ENCODE data around the gene CRYBA4.

- TF ChIP-seq, protein P1, sequence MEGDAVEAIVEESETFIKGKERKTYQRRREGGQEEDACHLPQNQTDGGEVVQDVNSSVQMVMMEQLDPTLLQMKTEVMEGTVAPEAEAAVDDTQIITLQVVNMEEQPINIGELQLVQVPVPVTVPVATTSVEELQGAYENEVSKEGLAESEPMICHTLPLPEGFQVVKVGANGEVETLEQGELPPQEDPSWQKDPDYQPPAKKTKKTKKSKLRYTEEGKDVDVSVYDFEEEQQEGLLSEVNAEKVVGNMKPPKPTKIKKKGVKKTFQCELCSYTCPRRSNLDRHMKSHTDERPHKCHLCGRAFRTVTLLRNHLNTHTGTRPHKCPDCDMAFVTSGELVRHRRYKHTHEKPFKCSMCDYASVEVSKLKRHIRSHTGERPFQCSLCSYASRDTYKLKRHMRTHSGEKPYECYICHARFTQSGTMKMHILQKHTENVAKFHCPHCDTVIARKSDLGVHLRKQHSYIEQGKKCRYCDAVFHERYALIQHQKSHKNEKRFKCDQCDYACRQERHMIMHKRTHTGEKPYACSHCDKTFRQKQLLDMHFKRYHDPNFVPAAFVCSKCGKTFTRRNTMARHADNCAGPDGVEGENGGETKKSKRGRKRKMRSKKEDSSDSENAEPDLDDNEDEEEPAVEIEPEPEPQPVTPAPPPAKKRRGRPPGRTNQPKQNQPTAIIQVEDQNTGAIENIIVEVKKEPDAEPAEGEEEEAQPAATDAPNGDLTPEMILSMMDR (IDR thresholded peaks at IDR 0.05; ENCODE audit: borderline replicate concordance, extremely low read depth, low read length, poor library complexity, severe bottlenecking) = no peak
- TF ChIP-seq EZH2 (IDR thresholded peaks at IDR 0.05; ENCODE audit: borderline replicate concordance, low read depth, low read length, severe bottlenecking) = no peak
These were observed 32.4 kb upstream of the CRYBA4 start for GRCh38 chr22:26589367-26589844.

Data from DND-41 (cell line).